ENCODE data around the gene CHAT. TPM values are rescaled to one million over a fixed set of nuclear protein-coding genes. Genes with fewer than 3 reads are reported as not detected.

CHAT gene
- total RNA-seq, 3 donors from 2014 or later (not counting 1 experiment from before 2014, with no cell fraction given): not detected

DNA sequence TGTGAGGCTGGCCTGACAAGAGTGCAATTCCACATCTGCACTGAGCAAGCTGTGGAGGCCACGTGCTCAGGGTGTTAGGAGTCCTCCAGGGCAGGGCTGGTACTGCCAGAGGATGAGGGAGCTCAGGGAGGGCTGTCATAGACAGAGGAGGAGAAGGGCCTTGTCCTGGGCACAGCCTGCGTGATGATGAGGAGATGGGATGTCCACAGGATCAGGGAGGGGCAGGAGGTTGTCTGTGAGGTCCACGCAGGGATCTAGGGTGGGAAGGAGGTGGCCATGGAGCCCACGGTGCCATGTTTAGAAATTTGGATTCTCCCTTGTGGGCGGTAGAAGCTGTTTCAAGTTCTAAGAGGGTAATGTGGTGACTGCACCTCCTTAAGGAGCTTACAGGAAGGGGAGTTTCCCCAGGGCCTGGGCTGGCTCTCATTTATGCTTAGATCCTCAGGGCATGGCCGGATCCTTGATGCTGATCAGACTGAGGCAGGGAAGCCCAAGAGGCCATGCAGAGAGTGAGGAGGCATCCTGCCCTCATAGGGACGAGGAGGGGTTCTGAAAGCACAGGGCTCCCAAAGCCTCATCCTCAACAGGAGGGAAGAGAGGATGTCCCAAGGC lies 30.3 kb downstream of the CHAT start:
- WGBS (ENCODE audit: insufficient coverage): 76% methylated on average over 7 of the region's 7 CpGs
- TF ChIP-seq CTCF (IDR thresholded peaks at IDR 0.05): no peak
- Histone ChIP-seq H3K9me3 (ENCODE audit: control insufficient read depth, insufficient read depth, low read length) (no peaks in the 10 kb centered on the region), H3K36me3 (ENCODE audit: control insufficient read depth, insufficient read depth, low read length) (no peaks in the 10 kb centered on the region), H3K27me3 (ENCODE audit: control insufficient read depth, insufficient read depth, low read length) (peaks cover 3% of the 10 kb centered on the region), H3K4me3 (ENCODE audit: low read length) (no peak overlapping the region), H3K4me1 (ENCODE audit: control insufficient read depth, insufficient read depth, low read length) (no peaks in the 10 kb centered on the region), H3K27ac (ENCODE audit: low read length) (no peak overlapping the region)
- H3K9me3 Mint-ChIP-seq: no peaks in the 10 kb centered on the region
- H3K27ac Mint-ChIP-seq: no peak overlapping the region
- intact Hi-C loops (cut with micrococcal nuclease): no loop called here
- DNase-seq (no peak), ATAC-seq (no peak)
- H3K4me1 Mint-ChIP-seq: peaks cover 0 to 4% of the 10 kb centered on the region in 2 donors
- H3K36me3 Mint-ChIP-seq: no peaks in the 10 kb centered on the region
- no peak overlapping the region for H3K4me3 Mint-ChIP-seq
- H3K27me3 Mint-ChIP-seq (ENCODE audit: low read depth in 2 of 2): peaks cover 18 to 31% of the 10 kb centered on the region in 2 donors

GRCh38 chr10:49645417-49645816 lies 31.6 kb downstream of the CHAT start:
- H3K4me3 ChIP-seq (ENCODE audit: low read length): no peak overlapping the region
- no peaks in the 10 kb centered on the region for H3K4me1 ChIP-seq (ENCODE audit: control insufficient read depth, insufficient read depth, low read length)
- 89% methylated on average over 8 of the region's 8 CpGs for WGBS (ENCODE audit: insufficient coverage)
- Mint-ChIP-seq H3K4me1 (peaks cover 0 to 12% of the 10 kb centered on the region in 2 donors), H3K27me3 (ENCODE audit: low read depth in 2 of 2) (peaks cover 18 to 19% of the 10 kb centered on the region in 2 donors), H3K27ac (no peak overlapping the region), H3K36me3 (no peaks in the 10 kb centered on the region), H3K9me3 (no peaks in the 10 kb centered on the region), H3K4me3 (no peak overlapping the region)
- no peak overlapping the region for H3K27ac ChIP-seq (ENCODE audit: low read length)
- no peak for ATAC-seq
- intact Hi-C loops (cut with micrococcal nuclease): no loop called here
- peaks cover 3% of the 10 kb centered on the region for H3K27me3 ChIP-seq (ENCODE audit: control insufficient read depth, insufficient read depth, low read length)
- TF ChIP-seq CTCF (IDR thresholded peaks at IDR 0.05): no peak
- H3K9me3 ChIP-seq (ENCODE audit: control insufficient read depth, insufficient read depth, low read length): no peaks in the 10 kb centered on the region
- DNase-seq: no peak
- H3K36me3 ChIP-seq (ENCODE audit: control insufficient read depth, insufficient read depth, low read length): no peaks in the 10 kb centered on the region

DNA sequence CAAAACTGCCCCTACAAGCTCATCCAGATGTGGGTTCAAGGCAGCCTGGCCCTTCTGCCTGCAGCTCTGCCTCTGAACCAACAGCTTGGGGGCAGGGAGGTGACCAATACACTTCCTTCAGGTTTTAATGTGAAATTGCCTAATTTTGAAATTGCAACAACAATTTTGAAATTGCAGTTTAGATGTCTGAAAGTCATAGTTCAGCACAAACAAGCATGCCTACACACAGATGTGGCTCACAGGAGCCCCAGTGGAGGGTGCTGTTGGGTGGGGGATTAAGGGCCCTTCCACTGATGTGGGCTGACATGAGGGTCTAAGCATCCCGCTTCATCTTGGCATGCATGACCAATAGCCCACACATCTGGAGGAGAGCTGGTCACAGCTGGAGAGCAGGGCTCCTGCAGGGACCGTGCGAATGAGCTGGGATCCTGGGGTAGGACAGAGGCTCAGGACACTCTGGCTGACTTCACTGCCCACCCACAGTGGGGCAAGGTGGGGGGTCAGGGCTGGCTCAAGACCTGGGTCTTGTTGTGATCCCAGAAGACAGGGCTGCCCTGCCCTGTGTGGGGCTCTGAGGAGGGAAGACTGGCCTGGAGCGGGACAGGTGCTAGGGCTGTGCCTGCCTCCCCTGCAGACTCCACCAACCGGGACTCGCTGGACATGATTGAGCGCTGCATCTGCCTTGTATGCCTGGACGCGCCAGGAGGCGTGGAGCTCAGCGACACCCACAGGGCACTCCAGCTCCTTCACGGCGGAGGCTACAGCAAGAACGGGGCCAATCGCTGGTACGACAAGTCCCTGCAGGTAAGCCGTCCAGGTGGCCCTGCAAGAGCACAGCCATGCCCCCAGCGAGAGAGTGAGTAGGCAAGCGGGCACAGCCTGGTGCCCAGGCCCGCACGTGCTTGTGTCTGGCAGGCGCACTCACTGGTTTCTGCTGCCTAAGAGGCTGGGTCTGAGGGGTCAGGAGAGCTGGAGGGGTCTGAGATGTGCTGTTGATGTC lies 32.3 kb downstream of the CHAT start:
- no peak overlapping the region for H3K4me3 Mint-ChIP-seq
- Histone ChIP-seq H3K4me3 (ENCODE audit: low read length) (no peak overlapping the region), H3K36me3 (ENCODE audit: control insufficient read depth, insufficient read depth, low read length) (no peaks in the 10 kb centered on the region), H3K27ac (ENCODE audit: low read length) (no peak overlapping the region), H3K4me1 (ENCODE audit: control insufficient read depth, insufficient read depth, low read length) (no peaks in the 10 kb centered on the region), H3K27me3 (ENCODE audit: control insufficient read depth, insufficient read depth, low read length) (no peaks in the 10 kb centered on the region), H3K9me3 (ENCODE audit: control insufficient read depth, insufficient read depth, low read length) (no peaks in the 10 kb centered on the region)
- ATAC-seq: no peak
- DNase-seq: no peak
- H3K4me1 Mint-ChIP-seq: peaks cover 0 to 13% of the 10 kb centered on the region in 2 donors
- no peaks in the 10 kb centered on the region for H3K36me3 Mint-ChIP-seq
- no peaks in the 10 kb centered on the region for H3K9me3 Mint-ChIP-seq
- WGBS (ENCODE audit: insufficient coverage): 93% methylated on average over 22 of the region's 22 CpGs
- TF ChIP-seq CTCF (IDR thresholded peaks at IDR 0.05): no peak
- peaks cover 12 to 18% of the 10 kb centered on the region in 2 donors for H3K27me3 Mint-ChIP-seq (ENCODE audit: low read depth in 2 of 2)
- intact Hi-C loops (cut with micrococcal nuclease): no loop called here
- H3K27ac Mint-ChIP-seq: no peak overlapping the region
